ENCODE data around the gene TNPO3. TPM values are rescaled to one million over a fixed set of nuclear protein-coding genes. Genes with fewer than 3 reads are reported as not detected.
A peak's percentile ranks its signal among the peaks of the same experiment; 100 is the strongest.

TNPO3 gene
- total RNA-seq, 6 experiments from 2014 or later, result 15.2 to 30.2 (median 22.2) TPM

DNA sequence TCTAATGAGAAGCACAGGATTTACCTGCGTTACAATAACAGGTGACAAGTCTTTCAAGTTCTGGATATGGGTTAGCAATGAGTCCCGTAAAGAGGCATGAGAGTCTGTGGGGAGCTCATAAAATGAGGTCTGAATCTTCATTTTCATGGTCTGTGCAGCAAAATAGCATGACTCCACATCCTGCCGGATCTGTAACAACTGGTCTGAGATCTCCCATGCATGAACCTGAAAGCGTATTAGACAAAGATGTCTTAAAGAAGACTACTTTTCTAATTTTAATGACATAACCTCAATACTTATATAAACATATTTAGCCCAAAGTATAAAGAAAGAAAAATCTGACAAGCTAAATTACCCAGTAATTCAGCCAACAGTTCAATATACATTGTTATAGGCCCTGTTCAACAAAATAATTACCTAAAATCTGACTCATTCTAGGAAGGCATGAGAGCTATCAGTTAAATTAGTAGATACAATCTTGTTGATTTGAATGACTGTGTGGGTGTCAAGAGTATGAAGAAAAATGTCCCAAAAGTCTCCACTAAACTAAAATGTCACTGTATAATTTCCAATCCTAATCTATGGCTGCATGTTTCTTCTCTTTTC is 36.9 kb downstream of the TNPO3 start:
- Histone ChIP-seq H3K27ac (no peak overlapping the region), H3K36me3 (peaks cover 0 to 20% (median under 1%) of the 10 kb centered on the region in 4 donors), H3K4me1 (peaks cover 0 to 31% (median 15%) of the 10 kb centered on the region in 4 donors), H3K4me3 (no peak overlapping the region), H3K27me3 (no peaks in the 10 kb centered on the region), H3K9me3 (no peaks in the 10 kb centered on the region)
- WGBS (ENCODE audit: insufficient coverage, low coverage, low lambda C conversion rate, missing lambda C conversion rate), result 90% methylated on average over 4 of the region's 4 CpGs
- intact Hi-C loops (cut with DNase I), result no loop called here
- no peak for ATAC-seq
- TF ChIP-seq POLR2A (IDR thresholded peaks at IDR 0.05), result no peak
- TF ChIP-seq, protein P1, sequence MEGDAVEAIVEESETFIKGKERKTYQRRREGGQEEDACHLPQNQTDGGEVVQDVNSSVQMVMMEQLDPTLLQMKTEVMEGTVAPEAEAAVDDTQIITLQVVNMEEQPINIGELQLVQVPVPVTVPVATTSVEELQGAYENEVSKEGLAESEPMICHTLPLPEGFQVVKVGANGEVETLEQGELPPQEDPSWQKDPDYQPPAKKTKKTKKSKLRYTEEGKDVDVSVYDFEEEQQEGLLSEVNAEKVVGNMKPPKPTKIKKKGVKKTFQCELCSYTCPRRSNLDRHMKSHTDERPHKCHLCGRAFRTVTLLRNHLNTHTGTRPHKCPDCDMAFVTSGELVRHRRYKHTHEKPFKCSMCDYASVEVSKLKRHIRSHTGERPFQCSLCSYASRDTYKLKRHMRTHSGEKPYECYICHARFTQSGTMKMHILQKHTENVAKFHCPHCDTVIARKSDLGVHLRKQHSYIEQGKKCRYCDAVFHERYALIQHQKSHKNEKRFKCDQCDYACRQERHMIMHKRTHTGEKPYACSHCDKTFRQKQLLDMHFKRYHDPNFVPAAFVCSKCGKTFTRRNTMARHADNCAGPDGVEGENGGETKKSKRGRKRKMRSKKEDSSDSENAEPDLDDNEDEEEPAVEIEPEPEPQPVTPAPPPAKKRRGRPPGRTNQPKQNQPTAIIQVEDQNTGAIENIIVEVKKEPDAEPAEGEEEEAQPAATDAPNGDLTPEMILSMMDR (IDR thresholded peaks at IDR 0.05), result no peak
- DNase-seq, result no peak

DNA sequence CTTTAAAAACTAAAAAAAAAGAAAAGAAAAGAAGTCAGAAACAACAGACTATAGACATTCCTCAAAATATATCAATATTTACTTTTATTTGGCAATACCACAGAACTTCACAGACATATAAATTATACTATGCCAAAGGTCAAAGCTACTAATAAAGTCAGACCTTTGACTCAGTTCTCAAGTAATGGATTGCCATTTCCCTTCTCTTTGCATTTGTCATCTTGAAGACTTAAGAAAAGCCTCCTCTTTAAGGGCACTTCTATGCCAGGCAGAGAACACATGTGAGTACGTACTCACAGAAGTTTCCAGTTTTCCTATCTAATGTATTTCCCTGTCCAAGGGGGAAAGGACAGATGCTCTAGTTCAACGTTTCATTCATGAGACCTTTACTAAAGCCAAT is 37.6 kb downstream of the TNPO3 start:
- Histone ChIP-seq H3K27ac (peak overlapping the region in 1 of 3 donors; percentile 7), H3K27me3 (no peaks in the 10 kb centered on the region), H3K4me3 (no peak overlapping the region), H3K36me3 (peaks cover 0 to 20% (median under 1%) of the 10 kb centered on the region in 4 donors), H3K9me3 (no peaks in the 10 kb centered on the region), H3K4me1 (peaks cover 0 to 39% (median 17%) of the 10 kb centered on the region in 4 donors)
- ATAC-seq (peak in 3 of 4 donors; percentile 18 to 45 (median 41)), DNase-seq (no peak)
- TF ChIP-seq POLR2A (IDR thresholded peaks at IDR 0.05), result no peak
- TF ChIP-seq, protein P1 (IDR thresholded peaks at IDR 0.05), result no peak
- 54% methylated on average over 2 of the region's 2 CpGs for WGBS (ENCODE audit: insufficient coverage, low coverage, low lambda C conversion rate, missing lambda C conversion rate)
- intact Hi-C loops (cut with DNase I), result no loop called here

DNA sequence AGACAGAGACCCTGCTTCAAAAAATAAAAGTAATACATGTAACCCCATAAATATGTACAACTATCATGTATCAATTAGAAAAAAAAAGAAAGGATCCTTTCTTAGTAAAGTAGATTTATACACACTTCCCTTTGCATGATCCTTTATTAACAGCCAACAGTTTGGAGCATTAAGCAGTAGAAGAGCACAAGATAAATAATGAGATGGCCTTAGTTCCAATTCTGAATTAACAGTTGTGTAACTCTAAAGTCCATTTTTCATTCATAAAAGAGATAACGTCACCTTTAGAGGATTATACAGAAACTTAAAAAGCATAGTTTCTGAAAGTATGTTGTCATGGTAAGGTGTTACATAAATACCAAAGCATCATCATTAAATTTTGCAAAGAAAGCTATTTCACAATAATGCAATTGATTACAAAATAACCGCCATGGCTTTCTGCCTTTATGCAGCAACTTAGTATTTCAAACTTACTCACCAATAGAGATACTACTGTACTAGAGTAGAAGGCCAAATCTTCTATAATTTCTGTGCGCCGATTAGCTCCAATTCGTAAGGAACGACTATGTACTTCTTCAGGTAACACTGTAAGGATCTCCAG is 40.3 kb downstream of the TNPO3 start:
- intact Hi-C loops (cut with DNase I), result no loop called here
- H3K27me3 ChIP-seq, result no peaks in the 10 kb centered on the region
- no peak for DNase-seq
- H3K27ac ChIP-seq, result peak overlapping the region in 1 of 3 donors; percentile 29
- TF ChIP-seq POLR2A (IDR thresholded peaks at IDR 0.05), result no peak
- peak; percentile 33 to 62 (median 57) for ATAC-seq
- H3K36me3 ChIP-seq, result peaks cover 0 to 20% (median under 1%) of the 10 kb centered on the region in 4 donors
- peaks cover 0 to 50% (median 17%) of the 10 kb centered on the region in 4 donors for H3K4me1 ChIP-seq
- H3K9me3 ChIP-seq, result no peaks in the 10 kb centered on the region
- WGBS (ENCODE audit: insufficient coverage, low coverage, low lambda C conversion rate, missing lambda C conversion rate), result 69% methylated on average over 6 of the region's 6 CpGs
- H3K4me3 ChIP-seq, result no peak overlapping the region

DNA sequence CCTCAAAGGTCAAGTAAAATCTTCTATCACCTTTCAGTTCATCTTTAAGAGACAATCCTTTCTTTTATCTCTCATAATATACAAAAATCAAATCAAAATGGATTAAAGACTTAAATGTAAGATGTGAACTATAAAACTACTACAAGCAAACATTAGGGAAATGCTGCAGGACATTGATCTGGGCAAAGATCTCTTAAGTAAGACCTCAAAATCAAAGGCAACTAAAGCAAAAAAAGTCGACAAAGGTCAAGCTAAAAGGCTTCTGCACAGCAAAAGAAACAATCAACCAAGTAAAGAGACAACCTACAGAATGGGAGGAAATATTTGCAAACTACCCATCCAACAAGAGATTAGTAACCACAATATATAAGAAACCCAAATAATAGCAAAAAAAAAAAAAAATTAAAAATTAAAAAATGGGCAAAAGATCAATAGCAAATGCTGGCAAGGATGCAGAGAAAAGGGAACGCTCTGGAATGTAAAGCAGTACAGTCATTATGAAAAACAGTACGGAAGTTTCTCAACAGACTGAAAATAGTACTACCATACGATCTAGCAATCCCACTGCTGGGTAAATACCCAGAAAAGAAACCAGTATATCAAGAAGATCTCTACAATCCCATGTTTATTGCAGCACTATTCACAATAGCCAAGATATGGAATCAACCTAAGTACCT is 41.7 kb downstream of the TNPO3 start:
- WGBS (ENCODE audit: insufficient coverage, low coverage, low lambda C conversion rate, missing lambda C conversion rate), result 26% methylated on average over 4 of the region's 4 CpGs
- peaks cover 0 to 61% (median 17%) of the 10 kb centered on the region in 4 donors for H3K4me1 ChIP-seq
- peak overlapping the region in 2 of 3 donors; percentile 7 to 29 for H3K27ac ChIP-seq
- H3K36me3 ChIP-seq, result peaks cover 0 to 20% (median under 1%) of the 10 kb centered on the region in 4 donors
- no peaks in the 10 kb centered on the region for H3K27me3 ChIP-seq
- intact Hi-C loops (cut with DNase I), result no loop called here
- DNase-seq (no peak), ATAC-seq (peak; percentile 36 to 71 (median 62))
- H3K4me3 ChIP-seq, result peak overlapping the region in 1 of 3 donors; percentile 6
- TF ChIP-seq POLR2A (IDR thresholded peaks at IDR 0.05), result no peak
- TF ChIP-seq, protein P1 (IDR thresholded peaks at IDR 0.05), result no peak
- H3K9me3 ChIP-seq, result no peaks in the 10 kb centered on the region

DNA sequence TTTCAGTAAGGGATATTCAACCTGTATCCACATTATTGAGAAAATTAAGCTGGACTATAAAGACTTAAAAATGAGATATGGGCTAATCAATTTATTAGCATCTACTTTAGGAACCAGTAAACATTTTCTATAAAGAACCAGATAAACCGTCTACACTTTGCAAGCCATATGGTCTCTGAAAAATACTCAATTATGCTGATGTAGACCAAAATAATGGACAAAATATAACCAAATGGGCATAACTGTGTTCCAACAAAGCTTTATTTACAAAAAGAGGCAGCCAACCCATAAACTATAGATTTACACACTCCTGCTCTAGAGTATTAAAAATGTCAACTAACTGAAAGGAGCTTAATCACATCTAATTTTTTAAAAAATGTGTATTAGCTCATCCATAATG is 42.3 kb downstream of the TNPO3 start:
- intact Hi-C loops (cut with DNase I), result no loop called here
- Histone ChIP-seq H3K36me3 (peaks cover 0 to 23% (median under 1%) of the 10 kb centered on the region in 4 donors), H3K4me3 (no peak overlapping the region), H3K27ac (no peak overlapping the region), H3K4me1 (peaks cover 0 to 61% (median 17%) of the 10 kb centered on the region in 4 donors), H3K9me3 (no peaks in the 10 kb centered on the region), H3K27me3 (no peaks in the 10 kb centered on the region)
- 100% methylated on average over 1 of the region's 1 CpG for WGBS (ENCODE audit: insufficient coverage, low coverage, low lambda C conversion rate, missing lambda C conversion rate)
- no peak for DNase-seq
- TF ChIP-seq POLR2A (IDR thresholded peaks at IDR 0.05), result no peak
- TF ChIP-seq, protein P1 (IDR thresholded peaks at IDR 0.05), result no peak
- ATAC-seq, result no peak

Data from right lobe of liver (tissue), 6 donors.